NK-92 (cell line): ENCODE data around the gene KLHDC3.

Experiments
- DNase-seq: peaks from one replicate; lab custom pipeline; 2025; ENCODE audit not compliant: unreplicated experiment; lab: John Stamatoyannopoulos, UW

KLHDC3 gene, protein sequence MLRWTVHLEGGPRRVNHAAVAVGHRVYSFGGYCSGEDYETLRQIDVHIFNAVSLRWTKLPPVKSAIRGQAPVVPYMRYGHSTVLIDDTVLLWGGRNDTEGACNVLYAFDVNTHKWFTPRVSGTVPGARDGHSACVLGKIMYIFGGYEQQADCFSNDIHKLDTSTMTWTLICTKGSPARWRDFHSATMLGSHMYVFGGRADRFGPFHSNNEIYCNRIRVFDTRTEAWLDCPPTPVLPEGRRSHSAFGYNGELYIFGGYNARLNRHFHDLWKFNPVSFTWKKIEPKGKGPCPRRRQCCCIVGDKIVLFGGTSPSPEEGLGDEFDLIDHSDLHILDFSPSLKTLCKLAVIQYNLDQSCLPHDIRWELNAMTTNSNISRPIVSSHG

GRCh38 chr6:43013843-43014433, at the start of gene KLHDC3, which contains the start of gene MEA1:
KLHDC3 (plus strand) TSS chr6:43014249; CDS start chr6:43017193, 2,944 bp downstream.
MEA1 (minus strand) TSS chr6:43013946; CDS start chr6:43013813, 133 bp downstream.
- DNase-seq, result peak; percentile 92

DNA sequence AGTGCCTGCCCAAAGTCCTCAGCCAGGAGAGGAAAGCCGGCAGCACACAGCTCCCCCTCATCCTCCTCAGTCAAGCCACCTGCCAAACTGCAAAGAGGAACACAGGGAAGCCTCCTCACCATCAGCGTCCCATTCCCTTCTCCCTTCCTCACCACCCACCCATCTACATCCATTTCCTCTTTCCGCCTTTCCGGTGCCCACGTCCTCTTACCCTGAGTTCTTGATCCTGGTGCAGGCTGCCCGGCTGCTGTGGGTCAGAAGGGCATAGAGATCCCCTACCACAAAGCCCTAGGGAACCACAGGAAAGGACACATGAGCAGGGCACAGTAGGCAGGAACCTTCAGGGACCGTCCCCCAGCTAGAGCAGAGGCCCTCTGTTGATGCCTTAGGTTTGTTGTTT, 47.5 kb upstream of the KLHDC3 start:
- DNase-seq, result no peak

DNA sequence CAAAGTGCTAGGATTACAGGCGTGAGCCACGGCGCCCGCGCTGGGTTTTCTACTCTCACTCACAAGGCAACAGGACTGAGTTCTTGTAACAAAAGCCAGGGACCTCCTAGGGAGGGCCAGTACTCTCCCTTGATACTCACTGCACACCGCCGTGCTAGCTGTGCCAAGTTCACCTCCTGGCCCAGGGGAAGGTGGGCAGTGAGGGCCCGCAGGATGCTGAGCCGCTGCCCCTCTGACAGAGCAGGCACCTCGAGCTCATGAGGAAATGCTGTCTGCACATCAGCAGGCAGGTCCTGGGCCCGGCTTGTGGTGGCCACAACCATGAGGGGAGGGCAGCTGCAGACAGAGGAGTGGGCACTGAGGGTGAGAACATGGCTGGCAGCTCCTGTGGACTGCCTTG, 46.8 kb upstream of the KLHDC3 start:
- DNase-seq, result no peak

- DNase-seq, result no peak
Observed at GRCh38 chr6:42968126-42968701, 45.8 kb upstream of the KLHDC3 start.

- DNase-seq, result no peak
Observed at GRCh38 chr6:42968783-42969182, 45.3 kb upstream of the KLHDC3 start.

- no peak for DNase-seq
Observed at GRCh38 chr6:42969431-42969830, 44.6 kb upstream of the KLHDC3 start.

DNA sequence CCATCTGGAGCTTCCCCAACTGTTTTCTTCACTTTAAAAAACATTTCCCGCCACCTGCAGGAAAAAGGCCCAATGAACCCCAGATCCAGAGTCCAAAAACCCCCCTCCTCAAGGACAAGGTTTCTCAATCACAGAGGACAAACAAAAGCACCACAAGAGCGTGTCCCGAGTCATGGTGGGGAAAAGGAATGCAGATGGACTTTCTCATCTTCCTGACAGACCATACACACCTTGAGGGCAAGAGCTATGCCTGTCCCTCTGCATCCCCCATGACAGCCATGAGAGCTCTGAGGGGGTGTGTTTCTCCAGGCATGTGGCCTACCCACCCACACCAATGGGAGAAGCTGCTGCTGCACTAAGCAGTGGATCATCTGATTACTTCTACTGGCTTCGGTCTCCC, 44.1 kb upstream of the KLHDC3 start:
- no peak for DNase-seq

DNA sequence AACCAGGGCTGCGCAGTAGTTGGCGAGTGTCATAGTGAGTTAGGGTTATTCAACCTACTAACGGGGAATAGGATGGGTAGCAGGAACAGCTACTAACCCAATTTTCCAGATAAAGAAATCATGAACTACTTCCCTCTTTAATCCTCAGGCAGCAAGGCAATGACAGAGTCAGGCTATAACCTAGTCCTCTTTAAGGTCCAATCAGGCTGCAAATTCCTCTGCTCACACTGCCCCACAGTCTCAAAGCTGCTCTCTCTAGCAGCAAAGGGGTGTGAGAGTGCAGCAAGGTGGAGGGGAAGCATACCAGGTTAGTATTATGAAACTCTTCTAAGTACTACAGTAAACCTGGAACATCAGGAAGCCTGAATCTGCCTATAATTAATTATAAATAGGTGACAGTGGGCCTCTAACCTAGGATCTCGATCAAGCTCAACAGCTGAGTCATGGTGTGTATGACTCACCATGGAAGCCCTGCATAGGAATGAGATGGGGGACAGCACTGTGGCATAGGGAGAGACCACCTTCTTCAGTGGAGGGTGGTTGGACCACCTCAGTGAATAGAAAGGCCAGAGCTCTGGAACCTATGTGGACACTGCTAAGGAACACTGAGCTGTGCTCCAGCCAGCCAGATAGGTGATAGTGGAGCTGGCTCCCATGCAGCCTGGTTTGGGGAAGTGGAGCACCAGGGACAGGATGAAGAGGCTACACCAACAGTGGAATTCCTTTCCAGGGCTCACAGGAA, 43.0 kb upstream of the KLHDC3 start:
- no peak for DNase-seq

- DNase-seq, result no peak
Observed at GRCh38 chr6:42971746-42972327, 42.2 kb upstream of the KLHDC3 start.

DNA sequence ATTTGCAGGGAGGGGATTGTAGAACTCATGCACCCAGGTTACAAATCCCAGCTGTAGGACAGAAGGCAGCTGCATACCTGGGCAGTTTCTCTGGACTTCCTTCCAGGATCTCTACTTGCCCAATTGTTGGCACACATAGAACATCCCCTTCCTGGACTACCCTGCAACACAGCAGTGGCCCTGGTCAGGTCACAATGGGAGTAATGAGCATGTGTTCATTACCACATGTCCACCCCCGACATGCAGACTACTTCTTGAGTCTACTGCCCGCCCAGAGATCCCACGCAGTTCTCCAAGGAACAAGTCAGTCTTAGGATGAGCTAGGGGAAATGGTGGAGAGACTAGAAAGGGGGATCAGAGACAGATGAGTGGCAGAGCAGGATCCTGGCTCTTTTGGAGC, 40.1 kb upstream of the KLHDC3 start:
- DNase-seq, result no peak

GRCh38 chr6:42974919-42975505, 39.0 kb upstream of the KLHDC3 start:
- DNase-seq, result no peak

GRCh38 chr6:42978487-42978838, 35.6 kb upstream of the KLHDC3 start:
- DNase-seq, result no peak

DNA sequence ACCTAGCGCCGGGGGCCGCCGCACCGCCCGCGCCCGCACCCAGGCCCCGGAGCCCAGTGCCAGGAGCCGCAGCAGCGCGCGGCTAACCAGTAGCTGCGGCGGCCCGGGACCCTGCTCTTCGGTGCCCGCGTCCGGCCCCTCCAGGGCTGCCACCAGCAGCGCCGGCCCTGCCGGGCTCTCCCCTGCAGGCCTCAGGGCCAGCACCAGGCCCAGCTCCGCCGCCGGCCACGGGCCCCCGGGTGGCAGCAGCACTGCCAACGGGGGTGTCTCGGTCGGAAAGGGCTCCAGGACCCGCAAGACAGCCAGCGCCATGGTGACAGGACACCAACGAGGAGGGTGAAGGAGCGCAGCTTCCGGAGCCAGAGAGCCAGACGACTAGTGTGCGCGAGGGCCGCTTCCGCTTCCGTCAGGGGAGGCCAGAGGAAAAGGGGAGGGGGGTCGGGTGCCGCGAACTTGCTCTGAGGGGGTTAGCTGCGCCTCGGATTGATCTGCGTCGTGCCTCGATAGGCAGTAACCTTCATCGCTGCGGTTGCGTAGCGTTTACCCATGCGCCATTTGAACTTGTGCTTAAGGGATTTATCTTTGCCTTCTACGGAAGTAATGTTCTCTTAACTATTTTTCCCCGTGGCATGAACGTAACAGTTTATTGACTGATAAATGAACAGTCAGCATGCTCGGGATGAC, 35.1 kb upstream of the KLHDC3 start, which contains the start of gene PEX6:
TSS of gene PEX6 (minus strand) at position 343 of the 684 bp plus-strand sequence. CDS start at position 312, 31 bp downstream.
- peak; percentile 61 for DNase-seq

- DNase-seq, result no peak
Observed at GRCh38 chr6:42979523-42980177, 34.4 kb upstream of the KLHDC3 start.

DNA sequence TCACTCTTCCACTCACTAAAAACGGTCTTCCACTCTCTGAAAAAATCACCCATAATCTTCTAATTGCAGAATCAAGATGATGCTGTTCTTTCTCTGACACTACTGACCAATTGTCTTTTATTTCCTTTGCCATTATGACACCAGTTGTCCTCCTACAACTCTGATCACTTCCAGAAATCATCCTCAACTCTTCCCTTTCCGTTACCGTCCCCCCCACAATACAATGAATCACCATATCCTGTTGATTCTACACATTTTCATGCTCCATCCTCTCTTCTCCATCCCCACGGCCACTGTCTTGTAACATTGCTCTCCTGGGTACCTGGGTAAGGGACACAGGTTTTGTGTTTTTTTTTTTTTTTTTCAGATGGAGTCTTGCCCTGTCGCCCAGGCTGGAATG, 32.2 kb upstream of the KLHDC3 start:
- DNase-seq, result no peak

- peak; percentile 79 for DNase-seq
Observed at GRCh38 chr6:42984001-42984923, 29.8 kb upstream of the KLHDC3 start, which contains the start of gene PPP2R5D. PPP2R5D (plus strand) TSS chr6:42984570; CDS start chr6:42984678, 108 bp downstream.

DNA sequence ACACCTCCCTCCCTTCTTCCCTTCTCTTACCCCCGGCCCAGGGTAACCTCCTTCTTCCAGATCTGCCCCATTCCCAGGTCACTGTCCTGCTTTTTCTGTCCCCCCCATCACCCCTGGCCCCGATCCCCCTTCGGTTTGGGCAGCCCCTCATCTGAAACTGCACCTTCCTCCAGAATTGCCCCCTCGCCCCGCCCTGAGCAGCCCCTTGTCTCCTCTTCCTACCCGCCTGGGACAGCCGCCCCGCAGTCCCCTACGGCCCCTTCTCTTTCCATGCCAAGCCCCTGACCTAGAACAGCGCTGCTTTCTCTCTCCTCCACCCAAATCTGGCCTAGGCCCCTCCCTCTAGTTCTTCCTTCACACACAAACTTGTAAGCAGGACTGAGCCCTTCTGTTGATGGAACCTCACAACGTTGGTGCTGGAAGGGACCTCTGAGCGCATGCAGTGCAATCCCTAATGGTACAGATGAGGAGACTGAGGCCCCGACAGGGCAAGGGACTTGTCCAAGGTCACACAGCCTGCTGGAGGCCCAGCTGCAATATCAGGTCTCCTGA, 29.0 kb upstream of the KLHDC3 start:
- no peak for DNase-seq
